Osteocyte (in vitro differentiated cells): ENCODE data around the gene SHPK. TPM values are rescaled to one million over a fixed set of nuclear protein-coding genes. Genes with fewer than 3 reads are reported as not detected.

Experiments
- DNase-seq: peaks from one replicate; pipeline ENCODE4 v3.0.0; 2021; ENCODE audit warnings: mixed read lengths; ENCODE audit not compliant: unreplicated experiment; ENCODE audit errors: extremely low spot score
- H3K27ac Mint-ChIP-seq: one replicate; pipeline ENCODE4 v1.8.0; 2021; ENCODE audit warnings: mild to moderate bottlenecking, mixed read lengths; ENCODE audit not compliant: unreplicated experiment
- H3K27me3 Mint-ChIP-seq: one replicate; pipeline ENCODE4 v1.8.0; 2021; ENCODE audit warnings: mixed read lengths; ENCODE audit not compliant: unreplicated experiment
- H3K36me3 Mint-ChIP-seq: one replicate; pipeline ENCODE4 v1.8.0; 2021; ENCODE audit warnings: mixed read lengths; ENCODE audit not compliant: unreplicated experiment
- H3K4me1 Mint-ChIP-seq: one replicate; pipeline ENCODE4 v1.8.0; 2021; ENCODE audit warnings: mixed read lengths; ENCODE audit not compliant: unreplicated experiment
- H3K4me3 Mint-ChIP-seq: one replicate; pipeline ENCODE4 v1.8.0; 2021; ENCODE audit warnings: mild to moderate bottlenecking, moderate library complexity, mixed read lengths; ENCODE audit not compliant: unreplicated experiment
- H3K9me3 Mint-ChIP-seq: one replicate; pipeline ENCODE4 v1.8.0; 2021; ENCODE audit warnings: mixed read lengths; ENCODE audit not compliant: unreplicated experiment
- total RNA-seq: library from RNA; stranded (reverse); gene quantifications from 2 replicates; pipeline ENCODE4 v1.2.1, GENCODE V29; 2021
- TF ChIP-seq, protein P1 (sequence below): fragments of 200-600 bp; sonication (generic); IDR thresholded peaks from 2 replicates; pipeline ENCODE4 v1.5.0; 2021; ENCODE audit warnings: antibody characterized with exemption, mild to moderate bottlenecking, moderate library complexity

Gene SHPK
- total RNA-seq, 1 donor from 2014 or later, result 8.5 TPM

DNA sequence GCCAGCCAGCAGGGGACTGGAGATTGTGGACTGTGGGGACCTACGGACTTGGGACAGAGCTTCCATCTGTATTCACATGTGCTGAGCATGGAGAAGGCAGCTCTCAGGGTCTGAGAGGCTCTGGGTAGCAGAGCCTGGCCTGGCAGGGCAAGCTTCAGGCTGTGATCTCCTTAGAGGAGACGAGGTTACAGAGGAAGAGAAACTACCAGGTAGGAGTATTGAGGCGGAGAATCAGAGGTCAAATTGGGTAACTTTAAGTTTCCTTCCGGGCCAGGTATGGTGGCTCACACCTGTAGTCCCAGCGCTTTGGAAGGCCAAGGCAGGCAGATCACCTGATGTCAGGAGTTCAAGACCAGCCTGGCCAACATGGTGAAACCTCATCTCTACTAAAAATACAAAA, 9.3 kb upstream of the SHPK start:
- TF ChIP-seq, protein P1, sequence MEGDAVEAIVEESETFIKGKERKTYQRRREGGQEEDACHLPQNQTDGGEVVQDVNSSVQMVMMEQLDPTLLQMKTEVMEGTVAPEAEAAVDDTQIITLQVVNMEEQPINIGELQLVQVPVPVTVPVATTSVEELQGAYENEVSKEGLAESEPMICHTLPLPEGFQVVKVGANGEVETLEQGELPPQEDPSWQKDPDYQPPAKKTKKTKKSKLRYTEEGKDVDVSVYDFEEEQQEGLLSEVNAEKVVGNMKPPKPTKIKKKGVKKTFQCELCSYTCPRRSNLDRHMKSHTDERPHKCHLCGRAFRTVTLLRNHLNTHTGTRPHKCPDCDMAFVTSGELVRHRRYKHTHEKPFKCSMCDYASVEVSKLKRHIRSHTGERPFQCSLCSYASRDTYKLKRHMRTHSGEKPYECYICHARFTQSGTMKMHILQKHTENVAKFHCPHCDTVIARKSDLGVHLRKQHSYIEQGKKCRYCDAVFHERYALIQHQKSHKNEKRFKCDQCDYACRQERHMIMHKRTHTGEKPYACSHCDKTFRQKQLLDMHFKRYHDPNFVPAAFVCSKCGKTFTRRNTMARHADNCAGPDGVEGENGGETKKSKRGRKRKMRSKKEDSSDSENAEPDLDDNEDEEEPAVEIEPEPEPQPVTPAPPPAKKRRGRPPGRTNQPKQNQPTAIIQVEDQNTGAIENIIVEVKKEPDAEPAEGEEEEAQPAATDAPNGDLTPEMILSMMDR, result no peak
- Mint-ChIP-seq H3K36me3 (peaks cover 13% of the 10 kb centered on the region), H3K27me3 (no peaks in the 10 kb centered on the region), H3K9me3 (no peaks in the 10 kb centered on the region), H3K27ac (no peak overlapping the region), H3K4me1 (no peaks in the 10 kb centered on the region), H3K4me3 (no peak overlapping the region)
- DNase-seq, result no peak

DNA sequence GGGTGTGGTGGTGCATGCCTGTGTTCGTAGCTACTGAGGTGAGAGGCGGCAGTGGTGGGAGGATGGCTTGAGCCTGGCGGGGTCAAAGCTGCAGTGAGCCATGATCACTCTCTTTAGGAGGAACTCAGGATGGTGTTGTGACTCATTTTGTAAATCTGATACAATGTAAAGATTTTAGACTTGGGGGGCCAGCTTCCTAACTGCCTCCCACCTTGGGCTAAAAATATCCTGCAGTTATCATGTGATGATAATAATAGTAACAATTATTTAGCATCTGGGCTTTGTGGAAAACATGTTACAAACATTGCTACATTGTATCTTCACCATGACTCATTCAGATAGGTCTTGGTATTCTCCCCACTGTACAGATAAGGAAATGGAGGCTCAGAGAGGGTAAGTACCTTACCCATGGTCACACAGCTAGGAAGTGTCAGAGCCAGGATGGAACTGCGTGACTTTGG, 7.9 kb upstream of the SHPK start:
- H3K27ac Mint-ChIP-seq, result no peak overlapping the region
- peaks cover 7% of the 10 kb centered on the region for H3K4me1 Mint-ChIP-seq
- H3K9me3 Mint-ChIP-seq, result no peaks in the 10 kb centered on the region
- no peaks in the 10 kb centered on the region for H3K27me3 Mint-ChIP-seq
- DNase-seq, result no peak
- no peak overlapping the region for H3K4me3 Mint-ChIP-seq
- H3K36me3 Mint-ChIP-seq, result peaks cover 13% of the 10 kb centered on the region
- TF ChIP-seq, protein P1, result no peak

DNA sequence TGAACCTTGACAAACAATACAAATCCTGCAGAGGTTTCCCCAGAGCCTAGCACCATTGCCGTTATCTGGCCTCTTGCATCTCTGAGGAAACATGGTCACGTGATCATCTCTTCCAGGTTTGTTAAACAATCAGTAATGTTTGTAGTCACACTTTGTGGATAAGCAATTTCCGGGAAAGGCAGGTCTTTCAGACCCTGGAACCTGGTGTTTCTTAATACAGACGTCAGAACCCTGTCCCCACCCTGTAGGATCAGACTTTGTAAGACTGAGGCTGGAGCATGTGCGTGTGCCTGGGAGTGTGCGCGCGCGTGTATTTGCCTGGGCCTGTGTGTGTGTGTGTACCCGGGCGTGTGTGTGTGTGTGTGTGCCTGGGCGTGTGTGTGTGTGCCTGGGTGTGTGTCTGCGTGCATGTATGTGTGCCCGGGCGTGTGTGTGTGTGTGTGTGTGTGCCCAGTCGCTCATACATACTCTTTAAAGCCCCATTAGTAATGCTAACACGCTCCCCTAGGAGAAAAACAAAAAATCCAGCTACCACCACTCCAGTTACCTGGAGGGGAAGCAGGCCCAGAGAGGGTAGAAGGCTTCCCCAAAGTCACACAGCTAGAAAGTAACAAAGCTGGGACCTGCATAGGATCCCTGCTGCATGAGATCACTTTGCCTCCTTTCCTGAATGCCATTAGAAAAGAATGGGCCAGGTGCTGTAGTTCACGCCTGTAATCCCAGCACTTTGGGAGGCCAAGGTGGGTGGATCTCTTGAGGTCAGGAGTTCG, 5.9 kb upstream of the SHPK start:
- no peaks in the 10 kb centered on the region for H3K9me3 Mint-ChIP-seq
- H3K4me1 Mint-ChIP-seq, result peaks cover 18% of the 10 kb centered on the region
- TF ChIP-seq, protein P1, result no peak
- no peak for DNase-seq
- no peak overlapping the region for H3K4me3 Mint-ChIP-seq
- H3K27ac Mint-ChIP-seq, result no peak overlapping the region
- H3K36me3 Mint-ChIP-seq, result peaks cover 3% of the 10 kb centered on the region
- H3K27me3 Mint-ChIP-seq, result no peaks in the 10 kb centered on the region

DNA sequence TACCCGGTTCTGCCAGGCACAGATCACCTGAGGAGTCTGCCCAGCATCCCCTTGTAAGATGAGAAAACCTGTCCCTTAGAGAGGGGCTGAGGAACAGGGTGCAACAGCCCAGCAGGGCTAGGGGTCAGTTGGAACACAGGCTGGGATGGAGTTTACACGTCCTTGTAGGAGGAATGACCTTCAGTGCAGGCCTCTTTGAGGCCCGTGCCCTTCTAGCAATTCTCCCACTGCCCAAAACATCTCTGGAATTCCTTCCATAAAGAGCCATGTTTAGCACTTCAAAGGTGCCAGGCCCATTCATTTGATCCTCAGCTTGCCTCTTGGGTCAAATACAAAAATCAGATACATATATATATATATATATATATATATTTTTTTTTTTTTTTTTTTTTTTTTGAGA, 5.0 kb upstream of the SHPK start:
- Mint-ChIP-seq H3K4me1 (peaks cover 18% of the 10 kb centered on the region), H3K9me3 (no peaks in the 10 kb centered on the region), H3K36me3 (peaks cover 3% of the 10 kb centered on the region), H3K27me3 (no peaks in the 10 kb centered on the region), H3K27ac (no peak overlapping the region), H3K4me3 (no peak overlapping the region)
- no peak for DNase-seq
- TF ChIP-seq, protein P1, result no peak

DNA sequence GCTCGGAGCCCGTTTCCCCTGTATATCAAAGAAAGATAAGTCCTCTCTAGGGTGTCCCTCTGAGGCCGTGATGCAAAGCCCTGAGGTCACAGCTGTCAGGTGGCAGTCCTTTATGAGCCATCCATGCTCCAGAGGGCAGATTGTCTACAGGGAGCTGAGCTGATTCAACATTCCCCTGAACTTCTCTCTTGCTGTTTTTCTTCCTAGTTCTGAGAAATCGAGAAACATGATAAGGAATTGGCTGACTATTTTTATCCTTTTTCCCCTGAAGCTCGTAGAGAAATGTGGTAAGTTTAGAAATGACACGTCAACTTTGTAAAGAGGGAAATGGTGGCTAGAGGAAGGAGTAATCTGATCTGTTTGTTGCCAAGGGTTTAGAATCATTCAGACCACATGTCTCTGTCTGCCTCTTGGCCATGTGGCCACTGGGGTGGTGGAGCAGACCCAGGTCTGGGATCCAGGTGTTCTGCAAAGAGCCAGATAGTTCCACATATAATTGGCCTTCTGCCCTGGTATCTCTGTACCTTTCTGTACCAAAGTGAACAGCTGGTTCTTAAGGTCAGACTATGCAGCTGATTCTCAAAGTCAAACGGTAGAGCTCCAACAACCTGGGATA, 4.0 kb upstream of the SHPK start:
- H3K9me3 Mint-ChIP-seq, result no peaks in the 10 kb centered on the region
- H3K4me1 Mint-ChIP-seq, result peaks cover 21% of the 10 kb centered on the region
- peaks cover 3% of the 10 kb centered on the region for H3K36me3 Mint-ChIP-seq
- peak overlapping the region; percentile 64 for H3K27ac Mint-ChIP-seq
- no peaks in the 10 kb centered on the region for H3K27me3 Mint-ChIP-seq
- TF ChIP-seq, protein P1, result no peak
- DNase-seq, result no peak
- H3K4me3 Mint-ChIP-seq, result no peak overlapping the region
